Skeletal muscle tissue (tissue), 4 donors: ENCODE data around the gene MAP3K10. TPM values are rescaled to one million over a fixed set of nuclear protein-coding genes. Genes with fewer than 3 reads are reported as not detected.
"Not testable (repeated sequence)": the region's sequence is repeated elsewhere in the genome, so short reads cannot be mapped to it uniquely, and the experiment has no call there.

Source experiments
- H3K27ac ChIP-seq: one replicate; pipeline ENCODE4 v1.7.0; 2013; ENCODE audit warnings: mild to moderate bottlenecking, low read depth, low read length, inconsistent platforms
- H3K27me3 ChIP-seq, 3 donors: one replicate each; pipeline ENCODE4 v1.7.0; 2013; ENCODE audit warnings: low read length in 3 of 3; ENCODE audit not compliant: control insufficient read depth in 3 of 3, insufficient read depth in 3 of 3
- H3K36me3 ChIP-seq, 3 donors: one replicate each; pipeline ENCODE4 v1.7.0; 2013; ENCODE audit warnings: low read length in 3 of 3; ENCODE audit not compliant: control insufficient read depth in 3 of 3, insufficient read depth in 3 of 3
- H3K4me1 ChIP-seq, 3 donors: one replicate each; pipeline ENCODE4 v1.7.0; 2013; ENCODE audit warnings: low read length in 3 of 3, mild to moderate bottlenecking in 3 of 3; ENCODE audit not compliant: control insufficient read depth in 3 of 3, insufficient read depth in 3 of 3
- H3K4me3 ChIP-seq, 3 donors: one replicate each; pipeline ENCODE4 v1.7.0; 2013; ENCODE audit warnings: low read length in 3 of 3
- H3K9ac ChIP-seq, 3 donors: one replicate each; pipeline ENCODE4 v1.7.0; 2013; ENCODE audit warnings: low read length in 3 of 3, mild to moderate bottlenecking in 3 of 3, moderate library complexity in 2 of 3, low read depth in 1 of 3
- H3K9me3 ChIP-seq, 3 donors: one replicate each; pipeline ENCODE4 v1.7.0; 2013; ENCODE audit warnings: low read length in 3 of 3; ENCODE audit not compliant: control insufficient read depth in 3 of 3
- total RNA-seq: library from RNA; depleted of rRNA; stranded (reverse); fragments of >200 nt; gene quantifications from one replicate; pipeline ENCODE4 v1.2.3, GENCODE V29; 2014
- donor health status: Osteomylitis.

MAP3K10 gene
- total RNA-seq, 1 donor from 2014 or later = 3.1 TPM

DNA sequence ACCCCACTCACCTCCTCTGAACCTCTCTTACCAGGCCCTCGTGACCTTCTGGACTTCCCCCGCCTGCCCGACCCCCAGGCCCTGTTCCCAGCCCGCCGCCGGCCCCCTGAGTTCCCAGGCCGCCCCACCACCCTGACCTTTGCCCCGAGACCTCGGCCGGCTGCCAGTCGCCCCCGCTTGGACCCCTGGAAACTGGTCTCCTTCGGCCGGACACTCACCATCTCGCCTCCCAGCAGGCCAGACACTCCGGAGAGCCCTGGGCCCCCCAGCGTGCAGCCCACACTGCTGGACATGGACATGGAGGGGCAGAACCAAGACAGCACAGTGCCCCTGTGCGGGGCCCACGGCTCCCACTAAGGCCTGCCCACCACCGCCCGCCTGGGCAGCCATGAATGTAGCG lies 23.7 kb downstream of the MAP3K10 start:
- peaks cover 6 to 13% (median 10%) of the 10 kb centered on the region in 3 donors for H3K36me3 ChIP-seq
- H3K4me1 ChIP-seq = peaks cover 0 to 15% (median 7%) of the 10 kb centered on the region in 3 donors
- H3K4me3 ChIP-seq = no peak overlapping the region
- H3K9ac ChIP-seq = no peak overlapping the region
- H3K9me3 ChIP-seq = no peaks in the 10 kb centered on the region
- H3K27me3 ChIP-seq = peaks cover 27 to 38% (median 37%) of the 10 kb centered on the region in 3 donors
- H3K27ac ChIP-seq = no peak overlapping the region

DNA sequence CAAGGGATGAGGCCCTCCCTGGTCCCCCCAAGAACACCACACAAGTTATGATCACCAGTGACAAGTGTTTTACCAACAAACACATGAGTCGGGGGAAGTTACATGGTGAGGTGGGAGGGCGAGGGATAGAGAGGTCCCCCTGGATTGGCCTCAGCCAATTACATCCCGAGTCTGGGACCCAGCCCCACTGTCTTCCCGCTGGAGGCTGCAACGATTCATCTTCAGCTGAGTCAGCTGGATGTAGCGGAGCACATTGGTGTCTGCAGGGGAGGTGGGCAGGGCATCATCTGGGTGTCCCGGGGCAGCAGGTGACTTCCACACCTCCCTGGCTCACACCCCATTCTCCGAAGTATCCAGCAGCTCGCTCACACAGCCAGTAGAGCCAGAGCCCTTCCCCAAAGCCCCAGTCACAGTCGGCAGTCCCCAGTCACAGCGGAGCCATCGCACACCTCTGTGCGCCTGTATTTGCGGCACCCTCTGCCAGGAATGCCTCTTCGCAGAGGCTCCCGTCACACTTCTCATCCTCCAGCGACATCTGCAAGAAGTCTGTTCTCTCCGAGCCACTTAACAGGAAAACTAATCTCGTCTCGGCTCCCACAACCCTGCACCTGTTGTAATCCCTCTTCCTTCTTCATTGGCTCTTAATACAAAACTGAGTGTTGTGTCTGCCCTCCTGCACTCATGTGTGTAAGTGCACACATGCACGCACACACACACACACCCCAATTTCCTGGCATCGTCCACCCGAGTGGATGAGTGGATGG lies 25.0 kb downstream of the MAP3K10 start:
- Histone ChIP-seq H3K36me3 (peaks cover 0 to 8% (median 6%) of the 10 kb centered on the region in 3 donors), H3K4me3 (no peak overlapping the region), H3K27me3 (peaks cover 27 to 43% (median 42%) of the 10 kb centered on the region in 3 donors), H3K9ac (no peak overlapping the region), H3K27ac (no peak overlapping the region), H3K4me1 (peaks cover 0 to 15% (median 7%) of the 10 kb centered on the region in 3 donors), H3K9me3 (no peaks in the 10 kb centered on the region)

DNA sequence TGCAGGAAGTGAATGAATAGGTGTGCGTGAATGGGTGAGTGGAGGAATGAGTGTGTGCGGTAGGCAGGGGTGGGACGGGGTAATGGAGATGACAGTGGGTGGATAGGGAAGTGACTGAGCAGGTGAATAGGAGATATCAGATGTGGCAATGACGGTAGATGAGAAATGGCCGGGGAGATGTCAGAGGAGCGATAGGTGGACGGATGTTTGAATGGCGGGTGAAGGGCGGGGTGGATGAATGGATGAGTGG lies 25.5 kb downstream of the MAP3K10 start:
- H3K27me3 ChIP-seq = peaks cover 27 to 45% (median 42%) of the 10 kb centered on the region in 3 donors
- H3K36me3 ChIP-seq = peaks cover 0 to 8% (median 6%) of the 10 kb centered on the region in 3 donors
- no peak overlapping the region for H3K27ac ChIP-seq
- H3K4me1 ChIP-seq = peaks cover 0 to 15% (median 7%) of the 10 kb centered on the region in 3 donors
- no peaks in the 10 kb centered on the region for H3K9me3 ChIP-seq
- H3K9ac ChIP-seq = no peak overlapping the region
- no peak overlapping the region for H3K4me3 ChIP-seq

DNA sequence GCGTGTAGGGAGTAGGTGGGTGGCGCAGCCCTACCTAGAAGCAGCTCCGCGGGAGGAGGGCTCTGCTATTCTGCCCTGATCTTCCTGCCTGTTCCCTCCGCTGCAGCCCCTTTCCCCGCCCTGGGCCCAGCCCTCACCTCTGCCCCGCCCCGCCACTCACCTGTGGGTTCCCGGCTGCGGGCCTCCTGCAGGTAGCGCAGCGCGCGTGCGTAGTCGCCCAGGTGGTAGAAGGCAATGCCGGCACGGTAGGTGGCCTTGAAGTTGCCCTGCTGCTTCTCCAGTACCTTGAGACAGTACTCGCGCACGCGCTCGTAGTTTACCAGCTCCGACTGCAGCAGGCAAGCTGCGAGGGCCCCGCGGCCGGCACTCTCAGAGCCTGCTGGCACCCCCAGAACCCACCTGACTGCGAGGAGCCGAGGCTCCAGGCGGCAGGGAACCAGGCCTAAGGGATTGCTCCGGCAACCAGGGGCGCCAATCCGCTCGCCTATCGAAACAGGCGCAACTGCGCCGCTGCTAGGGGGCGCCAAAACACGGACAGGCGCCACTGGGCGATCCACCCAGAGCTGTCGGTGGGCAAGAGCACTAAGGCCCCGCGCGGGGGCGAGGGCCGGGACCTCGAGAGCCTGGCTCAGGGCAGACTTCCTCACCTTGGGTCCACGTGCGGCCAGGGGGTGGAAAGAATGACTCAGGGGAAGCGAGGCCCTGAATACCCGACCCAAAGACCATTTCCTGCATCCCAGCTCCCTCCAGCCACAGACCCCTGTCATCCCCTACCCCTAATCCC lies 26.0 kb downstream of the MAP3K10 start:
- peaks cover 27 to 45% (median 42%) of the 10 kb centered on the region in 3 donors for H3K27me3 ChIP-seq
- H3K27ac ChIP-seq = no peak overlapping the region
- H3K9me3 ChIP-seq = no peaks in the 10 kb centered on the region
- no peak overlapping the region for H3K9ac ChIP-seq
- H3K36me3 ChIP-seq = peaks cover 0 to 7% (median 2%) of the 10 kb centered on the region in 3 donors
- no peak overlapping the region for H3K4me3 ChIP-seq
- H3K4me1 ChIP-seq = peaks cover 0 to 15% (median 7%) of the 10 kb centered on the region in 3 donors

DNA sequence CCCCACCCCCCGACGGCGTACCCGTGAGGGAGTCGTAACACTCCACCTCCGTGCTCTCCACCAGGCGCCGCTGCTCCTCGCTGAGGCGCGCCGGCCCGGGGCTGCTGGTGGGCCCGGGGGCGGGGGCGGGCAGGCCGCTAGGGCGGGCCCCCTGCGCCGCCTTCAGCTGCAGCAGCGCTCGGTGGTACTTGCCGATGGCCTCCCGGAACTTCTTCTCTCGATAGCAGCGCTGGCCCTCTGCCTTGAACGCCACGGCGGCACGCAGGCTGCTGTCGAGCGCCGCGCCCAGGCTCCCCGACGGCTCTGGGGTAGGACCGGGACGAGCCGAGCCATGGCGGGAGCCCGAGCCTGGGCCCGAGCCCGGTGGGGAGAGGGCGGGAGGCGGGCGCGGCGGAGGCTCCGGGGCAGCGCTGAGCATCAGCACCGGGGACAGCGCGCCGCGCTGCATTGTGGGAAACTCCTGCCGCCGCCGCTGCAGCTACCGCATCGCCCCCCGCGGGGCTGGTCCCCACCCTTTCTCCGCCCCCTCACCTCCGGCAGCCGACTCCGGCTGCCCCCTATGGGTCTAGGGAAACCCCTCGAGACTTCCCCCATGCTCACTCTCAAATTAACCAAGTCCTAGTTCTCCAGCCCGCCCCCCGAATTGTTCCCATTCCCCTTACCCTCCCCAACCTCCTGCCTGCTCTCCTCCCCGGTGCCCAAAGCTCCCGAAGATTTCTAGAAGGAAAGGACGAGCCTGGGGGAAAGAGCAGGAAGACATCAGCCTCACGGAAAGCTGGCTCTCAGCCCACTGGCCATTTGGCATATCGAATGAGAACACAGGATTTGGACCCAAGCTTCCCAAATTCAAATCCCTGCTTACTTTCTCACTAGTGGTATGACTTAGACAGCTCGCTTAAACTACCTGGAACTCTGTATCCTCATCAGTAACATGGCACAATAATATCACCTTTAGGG lies 27.0 kb downstream of the MAP3K10 start, which contains the start of gene TTC9B:
Gene TTC9B, minus strand, starts transcription at position 451 of the 957 bp plus-strand sequence. Its CDS starts 3 bp downstream, at position 448.
- Histone ChIP-seq H3K36me3 (no peaks in the 10 kb centered on the region), H3K9me3 (no peaks in the 10 kb centered on the region), H3K4me1 (peaks cover 0 to 15% (median 7%) of the 10 kb centered on the region in 3 donors), H3K4me3 (no peak within 1 kb of the TSS), H3K27ac (no peak within 1 kb of the TSS), H3K27me3 (peaks cover 32 to 54% (median 50%) of the 10 kb centered on the region in 3 donors), H3K9ac (no peak within 1 kb of the TSS)

DNA sequence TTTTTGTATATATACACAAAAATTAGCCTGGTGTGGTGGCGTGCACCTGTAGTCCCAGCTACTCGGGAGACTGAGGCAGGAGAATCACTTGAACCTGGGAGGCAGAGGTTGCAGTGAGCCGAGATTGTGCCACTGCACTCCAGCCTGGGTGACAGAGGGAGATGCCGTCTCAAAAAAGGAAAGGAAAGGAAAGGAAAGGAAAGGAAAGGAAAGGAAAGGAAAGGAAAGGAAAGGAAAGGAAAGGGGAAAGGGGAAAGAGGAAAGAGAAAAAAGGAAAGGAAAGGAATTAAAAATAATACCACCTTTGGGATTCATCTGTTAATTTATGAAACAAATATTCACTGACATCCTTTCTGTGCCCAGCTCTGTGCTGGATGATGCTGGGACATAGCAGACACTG lies 27.8 kb downstream of the MAP3K10 start:
- H3K4me3 ChIP-seq, H3K9me3 ChIP-seq, H3K36me3 ChIP-seq, H3K9ac ChIP-seq, H3K27ac ChIP-seq: not testable (repeated sequence)
- peaks cover 38 to 62% (median 58%) of the 10 kb centered on the region in 3 donors for H3K27me3 ChIP-seq
- peaks cover 2 to 15% (median 7%) of the 10 kb centered on the region in 3 donors for H3K4me1 ChIP-seq

DNA sequence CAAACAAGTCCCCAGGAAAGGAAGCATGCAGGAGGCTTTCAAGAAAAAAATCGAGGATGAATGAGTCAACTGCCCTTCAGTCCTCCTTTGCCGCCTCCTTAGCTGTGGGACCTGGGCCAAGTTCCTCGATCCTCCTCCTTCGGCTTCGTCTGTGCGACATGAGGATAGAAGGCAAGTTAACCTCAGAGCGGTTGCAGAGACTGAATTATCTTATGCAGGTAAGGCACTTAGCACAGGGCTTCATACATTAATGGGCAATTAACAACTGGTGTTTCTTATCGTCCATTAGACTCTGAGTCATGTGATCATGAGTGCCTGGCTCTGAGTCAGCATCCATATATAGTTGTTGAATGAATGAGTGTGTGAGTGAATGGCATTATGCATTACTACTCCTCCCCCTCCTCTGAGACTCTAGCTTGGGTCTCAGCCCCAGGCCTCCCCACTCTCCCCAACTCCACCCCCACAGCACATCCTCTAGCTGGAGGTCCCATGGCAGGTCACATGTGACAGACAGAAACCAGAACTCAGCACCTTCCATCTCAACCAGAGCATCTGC lies 28.6 kb downstream of the MAP3K10 start:
- H3K27me3 ChIP-seq = peaks cover 45 to 70% (median 65%) of the 10 kb centered on the region in 3 donors
- H3K4me3 ChIP-seq = peak overlapping the region in 1 of 3 donors; percentile 6
- no peaks in the 10 kb centered on the region for H3K9me3 ChIP-seq
- peaks cover 2 to 15% (median 7%) of the 10 kb centered on the region in 3 donors for H3K4me1 ChIP-seq
- H3K36me3 ChIP-seq = no peaks in the 10 kb centered on the region
- no peak overlapping the region for H3K27ac ChIP-seq
- H3K9ac ChIP-seq = no peak overlapping the region

DNA sequence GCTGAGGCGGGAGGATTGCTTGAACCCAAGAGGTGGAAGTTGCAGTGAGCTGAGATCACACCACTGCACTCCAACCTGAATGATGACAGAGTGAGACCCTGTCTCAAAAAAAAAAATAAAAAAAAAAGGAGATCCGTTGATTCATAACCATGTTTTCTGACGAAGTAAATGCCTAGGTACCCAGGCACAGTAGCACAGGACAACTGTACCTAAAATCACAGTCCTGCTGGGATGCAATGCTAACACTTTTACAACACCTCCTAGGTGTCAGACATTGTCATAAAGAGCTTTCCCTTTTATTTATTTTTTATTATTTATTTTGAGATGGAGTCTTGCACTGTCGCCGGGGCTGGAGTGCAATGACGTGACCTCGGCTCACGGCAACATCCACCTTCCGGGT lies 29.4 kb downstream of the MAP3K10 start:
- Histone ChIP-seq H3K27me3 (peaks cover 53 to 78% (median 73%) of the 10 kb centered on the region in 3 donors), H3K36me3 (no peaks in the 10 kb centered on the region), H3K4me3 (no peak overlapping the region), H3K27ac (no peak overlapping the region), H3K9me3 (no peaks in the 10 kb centered on the region), H3K9ac (no peak overlapping the region), H3K4me1 (peaks cover 3 to 19% (median 10%) of the 10 kb centered on the region in 3 donors)

DNA sequence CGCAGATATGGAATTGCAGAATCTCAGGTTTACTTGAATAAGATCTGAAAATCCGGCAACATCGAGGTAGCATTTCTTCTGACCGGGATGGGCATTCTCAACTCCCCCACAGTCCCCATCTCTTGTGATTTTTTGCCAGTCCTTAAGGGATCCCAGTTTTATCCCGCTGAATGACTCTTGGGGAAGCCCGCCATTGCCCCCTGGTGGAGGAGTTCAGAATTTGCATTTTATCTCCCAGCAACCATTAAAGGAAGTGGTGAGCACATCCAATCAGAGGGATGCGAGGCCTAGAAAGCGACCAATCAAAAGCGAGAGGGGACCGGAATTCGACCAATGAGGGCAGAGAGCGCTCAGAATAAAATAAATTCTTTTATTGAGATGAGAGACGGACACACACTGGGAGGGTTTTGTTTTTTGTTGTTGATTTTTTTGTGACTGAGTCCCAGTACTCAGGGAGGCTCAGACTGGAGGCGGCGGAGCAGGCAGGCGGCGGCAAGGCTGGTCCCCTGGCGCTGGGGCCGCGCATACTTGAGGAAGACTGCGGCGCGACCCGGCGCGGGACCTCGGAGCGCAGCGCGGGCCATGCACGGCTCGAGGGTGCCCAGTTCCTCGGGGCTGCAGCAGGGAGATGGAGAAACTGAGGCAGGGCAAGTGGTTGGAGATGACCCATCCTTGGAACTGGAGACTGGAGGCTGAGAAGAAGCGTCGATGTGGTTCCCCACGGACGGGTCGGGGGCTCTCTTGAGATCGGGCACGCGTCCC lies 30.8 kb downstream of the MAP3K10 start:
- Histone ChIP-seq H3K9me3 (no peaks in the 10 kb centered on the region), H3K4me1 (peaks cover 6 to 20% (median 15%) of the 10 kb centered on the region in 3 donors), H3K27me3 (peaks cover 53 to 77% (median 72%) of the 10 kb centered on the region in 3 donors), H3K36me3 (no peaks in the 10 kb centered on the region), H3K9ac (no peak overlapping the region), H3K27ac (no peak overlapping the region), H3K4me3 (no peak overlapping the region)
